Activated naive CD4-positive, alpha-beta T cell treated with anti-CD3 and anti-CD28 coated beads, Interleukin-2, amount 50 U/mL, for 24 hours (primary cell): Measurements from ENCODE around the gene SUCLG2.

Experiments used
- H3K27ac Mint-ChIP-seq: one replicate; pipeline ENCODE4 v1.8.0; 2021; ENCODE audit warnings: mild to moderate bottlenecking, mixed read lengths
- H3K27me3 Mint-ChIP-seq: one replicate; pipeline ENCODE4 v1.8.0; 2021; ENCODE audit warnings: mixed read lengths
- H3K36me3 Mint-ChIP-seq: one replicate; pipeline ENCODE4 v1.8.0; 2021; ENCODE audit warnings: mixed read lengths
- H3K4me1 Mint-ChIP-seq: one replicate; pipeline ENCODE4 v1.8.0; 2021; ENCODE audit warnings: mixed read lengths
- H3K4me3 Mint-ChIP-seq: one replicate; pipeline ENCODE4 v1.8.0; 2021; ENCODE audit warnings: mild to moderate bottlenecking, mixed read lengths
- H3K9me3 Mint-ChIP-seq: one replicate; pipeline ENCODE4 v1.8.0; 2021; ENCODE audit warnings: mixed read lengths

Gene SUCLG2

GRCh38 chr3:67529915-67530314 lies 124.5 kb downstream of the SUCLG2 start:
- Mint-ChIP-seq H3K4me1 (peaks cover 47% of the 10 kb centered on the region), H3K27me3 (no peaks in the 10 kb centered on the region), H3K4me3 (no peak overlapping the region), H3K9me3 (no peaks in the 10 kb centered on the region), H3K36me3 (peaks cover 22% of the 10 kb centered on the region), H3K27ac (no peak overlapping the region)

GRCh38 chr3:67529337-67529736 lies 125.1 kb downstream of the SUCLG2 start:
- peaks cover 25% of the 10 kb centered on the region for H3K36me3 Mint-ChIP-seq
- no peaks in the 10 kb centered on the region for H3K9me3 Mint-ChIP-seq
- H3K27me3 Mint-ChIP-seq: no peaks in the 10 kb centered on the region
- no peak overlapping the region for H3K27ac Mint-ChIP-seq
- peaks cover 44% of the 10 kb centered on the region for H3K4me1 Mint-ChIP-seq
- no peak overlapping the region for H3K4me3 Mint-ChIP-seq

GRCh38 chr3:67526246-67526645 lies 128.2 kb downstream of the SUCLG2 start:
- Mint-ChIP-seq H3K27me3 (no peaks in the 10 kb centered on the region), H3K4me3 (no peak overlapping the region), H3K4me1 (peaks cover 28% of the 10 kb centered on the region), H3K36me3 (peaks cover 21% of the 10 kb centered on the region), H3K27ac (no peak overlapping the region), H3K9me3 (no peaks in the 10 kb centered on the region)

GRCh38 chr3:67524046-67524445 lies 130.4 kb downstream of the SUCLG2 start:
- no peak overlapping the region for H3K27ac Mint-ChIP-seq
- H3K9me3 Mint-ChIP-seq: no peaks in the 10 kb centered on the region
- H3K27me3 Mint-ChIP-seq: no peaks in the 10 kb centered on the region
- peaks cover 9% of the 10 kb centered on the region for H3K4me1 Mint-ChIP-seq
- H3K4me3 Mint-ChIP-seq: no peak overlapping the region
- H3K36me3 Mint-ChIP-seq: peaks cover 23% of the 10 kb centered on the region

DNA sequence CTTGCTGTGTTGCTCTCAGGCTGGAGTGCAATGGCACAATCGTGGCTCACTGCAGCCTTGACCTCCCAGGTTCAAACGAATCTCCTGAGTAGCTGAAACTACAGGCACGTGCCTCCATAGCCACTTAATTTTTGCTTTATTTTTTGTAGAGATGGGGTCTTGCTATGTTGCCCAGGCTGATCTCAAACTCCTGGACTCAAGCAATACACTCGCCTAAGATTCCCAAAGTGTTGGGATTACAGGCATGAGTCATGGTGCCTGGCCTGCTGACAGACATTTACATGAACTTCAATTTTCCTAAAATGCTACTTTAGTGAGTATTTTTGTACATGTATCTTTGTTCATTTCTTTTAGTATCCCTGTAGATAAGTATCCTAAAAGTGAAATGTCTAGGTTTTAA lies 132.3 kb downstream of the SUCLG2 start:
- Mint-ChIP-seq H3K27ac (no peak overlapping the region), H3K36me3 (peaks cover 24% of the 10 kb centered on the region), H3K9me3 (no peaks in the 10 kb centered on the region), H3K4me1 (no peaks in the 10 kb centered on the region), H3K4me3 (no peak overlapping the region), H3K27me3 (no peaks in the 10 kb centered on the region)

DNA sequence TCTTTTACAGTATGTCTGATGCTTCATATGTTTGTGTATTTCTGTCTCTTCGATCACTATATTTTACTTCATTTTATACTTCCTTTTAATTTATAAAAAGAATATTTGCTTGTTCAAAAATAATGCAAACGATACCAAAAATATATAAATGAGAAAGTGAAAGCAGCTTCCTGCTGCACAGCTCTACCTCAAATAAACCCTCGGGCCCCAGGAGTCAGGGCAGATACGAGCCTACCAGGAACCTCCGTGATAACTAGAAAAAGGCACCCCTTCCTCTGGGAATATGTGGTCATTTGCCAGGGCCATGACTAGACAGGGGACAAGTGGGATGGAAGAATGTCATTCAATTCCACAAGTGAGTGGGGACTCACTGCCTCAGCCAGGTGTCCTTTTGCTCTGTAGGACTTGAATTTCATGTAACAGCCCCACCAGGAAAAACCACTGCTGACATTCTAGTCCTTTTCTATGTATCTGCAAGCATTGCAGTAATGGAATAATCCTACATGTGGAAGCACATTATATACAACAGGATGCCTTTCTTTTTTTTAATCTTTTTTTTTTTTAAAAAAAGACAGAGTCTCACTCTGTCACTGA lies 133.3 kb downstream of the SUCLG2 start:
- H3K27me3 Mint-ChIP-seq: no peaks in the 10 kb centered on the region
- H3K4me1 Mint-ChIP-seq: no peaks in the 10 kb centered on the region
- H3K36me3 Mint-ChIP-seq: peaks cover 21% of the 10 kb centered on the region
- no peak overlapping the region for H3K4me3 Mint-ChIP-seq
- no peaks in the 10 kb centered on the region for H3K9me3 Mint-ChIP-seq
- no peak overlapping the region for H3K27ac Mint-ChIP-seq

DNA sequence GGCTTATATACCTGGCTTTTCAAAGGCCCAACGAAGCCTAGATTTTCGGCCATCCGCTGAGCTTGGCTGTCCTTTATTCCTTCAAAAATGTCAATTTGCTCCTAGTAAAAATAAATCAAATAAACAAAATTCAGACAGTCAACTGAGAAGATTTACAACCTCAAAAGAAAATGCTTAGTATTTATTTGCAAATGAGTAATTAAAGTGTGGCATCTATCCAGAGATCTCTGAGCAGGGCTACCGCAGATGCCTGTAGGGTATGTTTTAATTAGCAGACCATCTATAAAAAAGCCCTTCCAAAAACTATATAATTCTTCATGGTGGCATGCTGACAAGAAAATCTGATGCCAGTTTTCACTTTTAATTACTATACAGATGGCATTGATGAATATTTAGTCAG lies 136.2 kb downstream of the SUCLG2 start:
- Mint-ChIP-seq H3K4me1 (no peaks in the 10 kb centered on the region), H3K4me3 (no peak overlapping the region), H3K27me3 (no peaks in the 10 kb centered on the region), H3K27ac (no peak overlapping the region), H3K36me3 (peaks cover 21% of the 10 kb centered on the region), H3K9me3 (no peaks in the 10 kb centered on the region)

DNA sequence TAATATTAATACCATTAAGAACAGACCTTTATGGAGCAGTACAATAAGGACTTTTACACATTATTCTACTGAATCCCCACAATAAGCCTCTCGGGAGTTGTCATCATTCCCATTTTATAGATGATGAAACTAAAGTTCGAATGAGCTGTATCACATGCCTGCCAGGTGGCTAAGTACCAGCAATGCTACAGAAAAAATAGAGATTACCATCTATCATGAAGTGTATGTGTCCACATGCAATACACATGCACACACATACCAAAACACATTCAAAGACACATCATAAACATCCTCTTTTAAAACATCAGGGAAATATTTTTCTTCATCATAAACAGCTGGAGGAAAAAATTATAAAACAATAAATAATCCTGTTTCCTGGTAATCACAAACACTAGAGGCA lies 136.6 kb downstream of the SUCLG2 start:
- Mint-ChIP-seq H3K27me3 (no peaks in the 10 kb centered on the region), H3K4me1 (no peaks in the 10 kb centered on the region), H3K9me3 (no peaks in the 10 kb centered on the region), H3K36me3 (peaks cover 21% of the 10 kb centered on the region), H3K4me3 (no peak overlapping the region), H3K27ac (peak overlapping the region; percentile 35)

- no peak overlapping the region for H3K27ac Mint-ChIP-seq
- no peaks in the 10 kb centered on the region for H3K4me1 Mint-ChIP-seq
- H3K9me3 Mint-ChIP-seq: no peaks in the 10 kb centered on the region
- H3K4me3 Mint-ChIP-seq: no peak overlapping the region
- no peaks in the 10 kb centered on the region for H3K27me3 Mint-ChIP-seq
- H3K36me3 Mint-ChIP-seq: peaks cover 24% of the 10 kb centered on the region
Observed at GRCh38 chr3:67516496-67516895, 137.9 kb downstream of the SUCLG2 start.

DNA sequence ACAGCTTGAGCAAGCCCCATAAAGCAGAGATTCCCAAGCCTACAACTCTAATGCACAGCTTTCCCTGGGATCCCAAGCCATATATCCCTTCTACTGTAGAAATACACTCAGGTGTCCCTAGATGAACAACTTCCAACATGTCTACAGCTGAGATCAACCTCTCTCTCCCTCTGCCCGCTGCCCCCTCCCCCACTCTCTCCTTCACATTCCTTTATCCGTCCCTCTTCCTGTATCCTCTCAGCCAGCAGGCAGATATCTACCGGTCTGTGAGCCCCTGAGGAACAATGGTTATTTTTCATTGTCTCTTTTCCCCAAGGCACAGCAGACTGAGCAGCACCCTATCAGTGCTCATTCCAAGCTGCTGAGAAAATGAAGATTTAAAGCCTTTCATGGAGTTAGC lies 138.6 kb downstream of the SUCLG2 start:
- Mint-ChIP-seq H3K4me1 (peaks cover 4% of the 10 kb centered on the region), H3K4me3 (no peak overlapping the region), H3K36me3 (peaks cover 27% of the 10 kb centered on the region)

GRCh38 chr3:67509471-67510075 lies 144.8 kb downstream of the SUCLG2 start:
- Mint-ChIP-seq H3K36me3 (peaks cover 29% of the 10 kb centered on the region), H3K27ac (no peak overlapping the region), H3K4me3 (no peak overlapping the region), H3K4me1 (peaks cover 8% of the 10 kb centered on the region), H3K9me3 (no peaks in the 10 kb centered on the region), H3K27me3 (no peaks in the 10 kb centered on the region)

More for the DNA sequence above, 138.6 kb downstream of the SUCLG2 start:
- no peaks in the 10 kb centered on the region for H3K9me3 Mint-ChIP-seq
- H3K27me3 Mint-ChIP-seq: no peaks in the 10 kb centered on the region
- no peak overlapping the region for H3K27ac Mint-ChIP-seq

- Mint-ChIP-seq H3K27ac (no peak overlapping the region), H3K27me3 (no peaks in the 10 kb centered on the region), H3K9me3 (no peaks in the 10 kb centered on the region), H3K36me3 (peaks cover 30% of the 10 kb centered on the region), H3K4me1 (peaks cover 8% of the 10 kb centered on the region), H3K4me3 (no peak overlapping the region)
Observed at GRCh38 chr3:67507584-67507983, 146.8 kb downstream of the SUCLG2 start.

DNA sequence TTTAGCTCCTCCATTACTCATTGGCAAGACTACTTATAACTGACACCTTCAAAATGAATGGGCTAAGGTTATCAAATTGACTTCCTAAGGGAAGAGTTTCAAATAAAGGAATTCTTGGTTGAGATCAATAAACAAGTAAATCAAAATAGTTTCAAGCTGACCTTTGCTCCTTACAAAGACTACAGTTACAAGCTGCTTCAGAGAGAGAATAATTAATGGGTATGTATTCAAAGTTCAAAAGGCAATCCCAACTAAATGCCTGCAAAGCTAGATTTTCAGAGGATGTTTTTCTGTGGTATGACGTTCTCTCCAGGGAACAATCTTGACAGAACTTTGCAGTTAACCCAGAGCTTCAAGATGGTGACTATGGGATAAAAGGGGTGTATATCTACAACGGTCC lies 153.7 kb downstream of the SUCLG2 start:
- no peaks in the 10 kb centered on the region for H3K4me1 Mint-ChIP-seq
- H3K27me3 Mint-ChIP-seq: no peaks in the 10 kb centered on the region
- H3K27ac Mint-ChIP-seq: no peak overlapping the region
- H3K36me3 Mint-ChIP-seq: peaks cover 25% of the 10 kb centered on the region
- no peak overlapping the region for H3K4me3 Mint-ChIP-seq
- H3K9me3 Mint-ChIP-seq: no peaks in the 10 kb centered on the region

DNA sequence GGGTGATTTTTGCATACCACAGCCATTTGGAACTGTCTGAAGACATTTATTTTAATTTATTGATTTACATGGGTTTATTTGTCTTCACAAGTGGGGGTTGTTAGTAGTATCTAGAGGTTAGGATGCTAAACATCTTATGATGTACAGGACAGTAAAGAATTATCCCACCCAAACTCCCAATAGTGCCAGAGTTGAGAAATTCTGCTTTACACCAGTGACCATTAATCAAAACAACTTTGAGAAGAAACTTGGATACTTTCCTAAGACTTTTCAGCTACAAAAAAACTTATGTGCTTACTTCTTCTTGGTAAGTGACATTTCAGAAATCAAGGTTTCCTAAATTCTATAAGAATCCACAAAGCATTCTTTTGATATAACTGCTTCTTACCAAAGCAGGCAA lies 156.7 kb downstream of the SUCLG2 start:
- Mint-ChIP-seq H3K27ac (no peak overlapping the region), H3K36me3 (peaks cover 28% of the 10 kb centered on the region), H3K9me3 (no peaks in the 10 kb centered on the region), H3K4me3 (no peak overlapping the region), H3K27me3 (no peaks in the 10 kb centered on the region), H3K4me1 (no peaks in the 10 kb centered on the region)

DNA sequence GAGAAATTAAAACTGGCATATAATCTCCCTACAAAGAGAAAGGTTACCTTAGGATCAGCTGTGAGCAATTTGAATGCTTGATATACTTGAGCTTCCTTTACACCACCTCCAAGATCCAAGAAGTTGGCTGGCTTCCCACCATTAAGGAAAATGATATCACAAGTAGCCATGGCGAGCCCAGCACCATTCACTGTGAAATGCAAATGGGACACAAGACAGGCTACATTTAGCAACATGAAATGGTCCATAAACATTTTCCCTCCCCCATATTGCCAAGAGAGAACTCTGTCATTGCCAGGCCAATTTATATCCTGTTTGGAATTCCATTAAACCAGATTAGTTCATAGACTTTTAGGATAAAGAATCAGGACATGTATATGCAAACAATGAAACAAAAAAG lies 158.7 kb downstream of the SUCLG2 start:
- peaks cover 33% of the 10 kb centered on the region for H3K36me3 Mint-ChIP-seq

GRCh38 chr3:67493808-67494207 lies 160.6 kb downstream of the SUCLG2 start:
- Mint-ChIP-seq H3K27ac (no peak overlapping the region), H3K27me3 (no peaks in the 10 kb centered on the region)

More for the DNA sequence above, 158.7 kb downstream of the SUCLG2 start:
- H3K27me3 Mint-ChIP-seq: no peaks in the 10 kb centered on the region
- H3K4me1 Mint-ChIP-seq: peaks cover 6% of the 10 kb centered on the region
- no peak overlapping the region for H3K4me3 Mint-ChIP-seq
- no peaks in the 10 kb centered on the region for H3K9me3 Mint-ChIP-seq
- no peak overlapping the region for H3K27ac Mint-ChIP-seq

DNA sequence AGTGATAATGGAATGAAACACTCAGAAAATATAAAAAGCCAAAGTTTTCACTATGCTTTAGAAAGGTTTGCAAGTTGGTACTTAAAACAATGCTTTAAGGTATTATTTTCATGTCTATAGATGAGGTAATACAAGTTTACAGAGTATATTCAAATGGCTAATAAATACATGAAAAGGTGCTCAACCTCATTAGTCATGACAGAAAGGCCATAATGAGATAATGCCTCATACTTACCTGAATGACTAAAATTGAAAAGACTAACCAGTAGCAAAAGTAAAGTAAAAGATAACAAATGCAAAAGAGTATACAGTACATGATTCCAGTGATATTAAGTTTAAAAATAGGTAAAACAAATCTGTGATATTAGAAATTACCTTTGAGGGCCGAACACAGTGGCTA lies 163.8 kb downstream of the SUCLG2 start:
- Mint-ChIP-seq H3K36me3 (peaks cover 26% of the 10 kb centered on the region), H3K27ac (peak overlapping the region; percentile 60), H3K9me3 (no peaks in the 10 kb centered on the region), H3K27me3 (no peaks in the 10 kb centered on the region), H3K4me3 (no peak overlapping the region), H3K4me1 (peaks cover 22% of the 10 kb centered on the region)

More at GRCh38 chr3:67493808-67494207, 160.6 kb downstream of the SUCLG2 start:
- Mint-ChIP-seq H3K36me3 (peaks cover 32% of the 10 kb centered on the region), H3K4me1 (peaks cover 17% of the 10 kb centered on the region), H3K4me3 (no peak overlapping the region), H3K9me3 (no peaks in the 10 kb centered on the region)
